ENCODE data around the gene CYP4F22.

CYP4F22 gene

DNA sequence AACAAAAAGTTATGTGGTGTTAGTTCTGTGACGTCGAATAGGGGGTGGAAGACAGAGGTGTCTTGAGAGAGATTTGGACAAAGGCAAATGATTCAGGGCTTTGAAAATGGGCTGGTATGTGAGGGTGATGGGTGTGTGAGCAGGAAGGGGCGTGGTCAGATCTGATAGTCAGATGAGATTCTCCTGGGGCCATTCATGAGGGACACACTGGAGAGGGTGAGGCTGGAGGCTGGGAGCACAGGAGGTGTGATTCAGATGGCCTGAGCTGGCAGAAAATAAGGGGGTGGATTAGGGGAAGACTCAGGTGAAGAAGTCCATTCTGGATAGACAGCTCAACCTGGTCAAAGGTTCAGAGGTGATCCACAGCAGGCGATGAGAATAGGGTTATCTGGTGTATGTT, 28.0 kb downstream of the CYP4F22 start:
- H3K4me3 ChIP-seq (ENCODE audit: low read depth in 1 of 2, low read length in 1 of 2) = no peak overlapping the region
- TF ChIP-seq, protein P1, sequence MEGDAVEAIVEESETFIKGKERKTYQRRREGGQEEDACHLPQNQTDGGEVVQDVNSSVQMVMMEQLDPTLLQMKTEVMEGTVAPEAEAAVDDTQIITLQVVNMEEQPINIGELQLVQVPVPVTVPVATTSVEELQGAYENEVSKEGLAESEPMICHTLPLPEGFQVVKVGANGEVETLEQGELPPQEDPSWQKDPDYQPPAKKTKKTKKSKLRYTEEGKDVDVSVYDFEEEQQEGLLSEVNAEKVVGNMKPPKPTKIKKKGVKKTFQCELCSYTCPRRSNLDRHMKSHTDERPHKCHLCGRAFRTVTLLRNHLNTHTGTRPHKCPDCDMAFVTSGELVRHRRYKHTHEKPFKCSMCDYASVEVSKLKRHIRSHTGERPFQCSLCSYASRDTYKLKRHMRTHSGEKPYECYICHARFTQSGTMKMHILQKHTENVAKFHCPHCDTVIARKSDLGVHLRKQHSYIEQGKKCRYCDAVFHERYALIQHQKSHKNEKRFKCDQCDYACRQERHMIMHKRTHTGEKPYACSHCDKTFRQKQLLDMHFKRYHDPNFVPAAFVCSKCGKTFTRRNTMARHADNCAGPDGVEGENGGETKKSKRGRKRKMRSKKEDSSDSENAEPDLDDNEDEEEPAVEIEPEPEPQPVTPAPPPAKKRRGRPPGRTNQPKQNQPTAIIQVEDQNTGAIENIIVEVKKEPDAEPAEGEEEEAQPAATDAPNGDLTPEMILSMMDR (IDR thresholded peaks at IDR 0.05) = no peak
- no peaks in the 10 kb centered on the region for H3K36me3 ChIP-seq
- peaks cover 27% of the 10 kb centered on the region for H3K27me3 ChIP-seq
- H3K9me3 ChIP-seq = no peaks in the 10 kb centered on the region
- H3K4me1 ChIP-seq (ENCODE audit: control insufficient read depth in 1 of 2, insufficient read depth in 1 of 2, low read depth in 1 of 2, low read length in 1 of 2) = peaks cover 19 to 26% of the 10 kb centered on the region in 2 experiments
- H3K27ac ChIP-seq = no peak overlapping the region

GRCh38 chr19:15538774-15539173, 30.4 kb downstream of the CYP4F22 start:
- H3K27me3 ChIP-seq = peaks cover 27% of the 10 kb centered on the region
- no peak overlapping the region for H3K4me3 ChIP-seq (ENCODE audit: low read depth in 1 of 2, low read length in 1 of 2)
- H3K4me1 ChIP-seq (ENCODE audit: control insufficient read depth in 1 of 2, insufficient read depth in 1 of 2, low read depth in 1 of 2, low read length in 1 of 2) = peaks cover 0 to 2% of the 10 kb centered on the region in 2 experiments
- no peaks in the 10 kb centered on the region for H3K36me3 ChIP-seq
- no peak overlapping the region for H3K27ac ChIP-seq
- no peaks in the 10 kb centered on the region for H3K9me3 ChIP-seq
- TF ChIP-seq, protein P1 (IDR thresholded peaks at IDR 0.05) = no peak

DNA sequence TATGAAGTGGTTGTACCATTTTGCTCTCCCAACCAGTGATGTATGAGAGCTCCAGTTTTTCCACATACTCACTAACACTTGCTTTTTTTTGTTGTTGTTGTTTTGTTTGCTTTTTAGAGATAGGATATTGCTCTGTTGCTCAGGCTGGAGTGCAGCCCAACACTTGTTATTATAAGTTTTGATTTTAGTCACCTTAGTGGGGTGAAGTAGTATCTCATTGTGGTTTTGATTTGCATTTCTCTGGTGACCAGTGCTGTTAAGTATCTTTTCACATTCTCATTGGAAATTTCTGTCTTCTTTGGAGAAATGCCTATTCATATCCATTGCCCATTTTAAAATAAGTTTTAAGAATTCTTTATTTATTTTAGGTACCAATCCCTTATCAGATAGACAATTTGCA, 31.3 kb downstream of the CYP4F22 start:
- H3K27ac ChIP-seq = no peak overlapping the region
- H3K4me3 ChIP-seq (ENCODE audit: low read depth in 1 of 2, low read length in 1 of 2) = no peak overlapping the region
- no peaks in the 10 kb centered on the region for H3K36me3 ChIP-seq
- H3K27me3 ChIP-seq = peaks cover 21% of the 10 kb centered on the region
- H3K9me3 ChIP-seq = no peaks in the 10 kb centered on the region
- H3K4me1 ChIP-seq (ENCODE audit: control insufficient read depth in 1 of 2, insufficient read depth in 1 of 2, low read depth in 1 of 2, low read length in 1 of 2) = no peaks in the 10 kb centered on the region
- TF ChIP-seq, protein P1 (IDR thresholded peaks at IDR 0.05) = no peak

- H3K27ac ChIP-seq = no peak overlapping the region
- no peaks in the 10 kb centered on the region for H3K36me3 ChIP-seq
- H3K4me3 ChIP-seq (ENCODE audit: low read depth in 1 of 2, low read length in 1 of 2) = no peak overlapping the region
- H3K4me1 ChIP-seq (ENCODE audit: control insufficient read depth in 1 of 2, insufficient read depth in 1 of 2, low read depth in 1 of 2, low read length in 1 of 2) = no peaks in the 10 kb centered on the region
- peaks cover 14% of the 10 kb centered on the region for H3K27me3 ChIP-seq
- no peaks in the 10 kb centered on the region for H3K9me3 ChIP-seq
- TF ChIP-seq, protein P1 (IDR thresholded peaks at IDR 0.05) = no peak
Measured at GRCh38 chr19:15540435-15540834, 32.1 kb downstream of the CYP4F22 start.

GRCh38 chr19:15544283-15544682, 36.0 kb downstream of the CYP4F22 start:
- TF ChIP-seq, protein P1 (IDR thresholded peaks at IDR 0.05) = no peak

DNA sequence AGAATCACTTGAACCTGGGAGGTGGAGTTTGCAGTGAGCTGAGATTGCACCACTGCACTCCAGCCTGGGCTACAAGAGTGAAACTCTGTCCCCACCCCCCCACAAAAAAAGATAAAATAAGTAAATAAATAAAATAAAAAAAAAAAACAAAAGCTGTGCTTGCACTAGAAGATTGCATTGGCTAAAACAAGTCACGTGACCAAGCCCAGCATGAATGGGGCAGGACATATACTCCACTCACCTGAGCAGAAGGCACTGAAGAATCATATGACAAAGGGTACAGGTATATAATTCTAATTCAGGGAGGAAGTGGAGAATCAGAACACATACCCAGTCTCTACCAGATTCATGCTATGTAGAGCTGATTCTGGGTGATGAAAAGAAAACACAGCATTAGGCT, 36.6 kb downstream of the CYP4F22 start:
- Histone ChIP-seq H3K4me1 (ENCODE audit: control insufficient read depth in 1 of 2, insufficient read depth in 1 of 2, low read depth in 1 of 2, low read length in 1 of 2) (no peaks in the 10 kb centered on the region), H3K9me3 (no peaks in the 10 kb centered on the region), H3K4me3 (ENCODE audit: low read depth in 1 of 2, low read length in 1 of 2) (no peak overlapping the region), H3K27me3 (peaks cover 17% of the 10 kb centered on the region), H3K36me3 (no peaks in the 10 kb centered on the region), H3K27ac (no peak overlapping the region)
- TF ChIP-seq, protein P1 (IDR thresholded peaks at IDR 0.05) = no peak

More at GRCh38 chr19:15544283-15544682, 36.0 kb downstream of the CYP4F22 start:
- Histone ChIP-seq H3K27me3 (peaks cover 12% of the 10 kb centered on the region), H3K27ac (no peak overlapping the region), H3K4me1 (ENCODE audit: control insufficient read depth in 1 of 2, insufficient read depth in 1 of 2, low read depth in 1 of 2, low read length in 1 of 2) (no peaks in the 10 kb centered on the region), H3K4me3 (ENCODE audit: low read depth in 1 of 2, low read length in 1 of 2) (no peak overlapping the region), H3K36me3 (no peaks in the 10 kb centered on the region), H3K9me3 (no peaks in the 10 kb centered on the region)
